Heart right ventricle (tissue), 16 donors: ENCODE data around the gene USP33. TPM values are rescaled to one million over a fixed set of nuclear protein-coding genes. Genes with fewer than 3 reads are reported as not detected.

ENCODE experiments used
- ATAC-seq, 8 donors: fragments of 200-7000 bp; cut with Tn5 transposase; one replicate each; pipeline ENCODE4 v1.9.1; 2020; ENCODE audit warnings: mild to moderate bottlenecking in 8 of 8, moderate library complexity in 8 of 8, moderate number of reproducible peaks in 1 of 8
- DNase-seq, 2 donors: peaks; one replicate each; pipeline ENCODE4 v3.0.0-alpha.2; 2020
- H3K27ac ChIP-seq, 10 donors: fragments of 200-600 bp; sonication (generic) in 2 of 10; one replicate each; pipeline versions ENCODE4 v1.5.0 to v1.8.0; 2020 to 2022; ENCODE audit warnings: mild to moderate bottlenecking in 3 of 10
- H3K27me3 ChIP-seq, 7 donors: fragments of 200-600 bp; one replicate each; pipeline ENCODE4 v1.8.0; 2021 to 2022; ENCODE audit warnings: mild to moderate bottlenecking in 2 of 7
- H3K36me3 ChIP-seq, 9 donors: fragments of 200-600 bp; sonication (generic) in 1 of 9; one replicate each; pipeline versions ENCODE4 v1.5.0 to v1.8.0; 2020 to 2022; ENCODE audit warnings: mild to moderate bottlenecking in 2 of 9
- H3K4me1 ChIP-seq, 9 donors: fragments of 200-600 bp; sonication (generic) in 1 of 9; one replicate each; pipeline versions ENCODE4 v1.5.0 to v1.8.0; 2020 to 2022; ENCODE audit warnings: mild to moderate bottlenecking in 4 of 9
- H3K4me3 ChIP-seq, 10 donors: fragments of 200-600 bp; sonication (generic) in 2 of 10; one replicate each; pipeline versions ENCODE4 v1.5.0 to v1.8.0; 2020 to 2022; ENCODE audit warnings: mild to moderate bottlenecking in 7 of 10, moderate library complexity in 2 of 10
- H3K9me3 ChIP-seq, 11 donors: fragments of 200-600 bp in 10 of 11; sonication (generic) in 2 of 11; one replicate each; pipeline versions ENCODE4 v1.5.0 to v1.8.0; 2013 to 2022; ENCODE audit warnings: mild to moderate bottlenecking in 2 of 11, control low read depth in 1 of 11, moderate library complexity in 1 of 11
- whole genome bisulfite sequencing, 2 donors: extraction: QIAGEN DNeasy Blood & Tissue Kit; methylation state at CpG; one replicate each; pipeline ENCODE4 v1.1.7; 2013; ENCODE audit warnings: inconsistent platforms in 1 of 2; 5-methylcytosine and 5-hydroxymethylcytosine counted together
- intact Hi-C, 10 donors: fragments of 100-400 bp; cut with DNase I; formaldehyde crosslinking; loops; one replicate each; pipeline versions ENCODE4 v1.11.1 to v1.14.2; 2022
- polyA plus RNA-seq, 2 donors: library from polyadenylated mRNA; stranded (reverse); fragments of 200-250 nt; gene quantifications; one replicate each; pipeline ENCODE4 v1.2.3, GENCODE V29; 2013
- total RNA-seq, 10 donors: library from RNA; stranded (reverse); fragmentation: NEBNext Ultra II Directional in 3 of 10; extraction: Animal tissue kit (Norgen Biotek cat#: 25700) in 3 of 10; gene quantifications; one replicate each; pipeline versions ENCODE4 v1.2.1 to v1.2.4, GENCODE V29; 2021 to 2023
- TF ChIP-seq, protein P1 (sequence below), 9 donors: fragments of 200-600 bp; sonication (generic) in 2 of 9; IDR thresholded peaks; one replicate each; pipeline versions ENCODE4 v1.5.0 to v1.8.0; 2021 to 2022; ENCODE audit warnings: antibody characterized with exemption in 9 of 9, mild to moderate bottlenecking in 5 of 9, moderate library complexity in 1 of 9
- donor health status: Arrhythmogenic right ventricular cardiomyopathy.
- donor health status: ischemic (EF 13 %, LVEDD 7.1; RV severe dilation, severe dysfunction).
- donor health status: healthy with polysubstance abuse.
- donor health status: DM: no; HTN: yes; CAD: no.
- donor health status: DM: no; HTN: no; CAD: no.
- donor health status: ischemic (EF 25% LVEDD 6.9; RV normal size, moderate dysfunction).
- donor health status: ischemic (EF 25% LVEDD 5.7; RV mildly dilated, moderate dysfunction).
- donor health status: healthy.
- donor health status: DM: yes; HTN: yes; CAD: no.
- donor health status: Ischemic cardiomyopathy.
- donor health status: ischemic (EF 35%, LVEDD 5.7; RV mildly dilated, moderate dysfunction).
- donor health status: nonischemic (EF 11% LVEDD 7.7; RV severe dilation, severe dysfunction).
- donor health status: DM: yes; HTN: yes; CAD: no.
- donor health status: PGD.
- donor health status: ischemic (EF 29% LVEDD 5.4; RV normal size, mild dysfunction).
- donor health status: nonischemic (EF 23%, LVEDD 6.1; RV moderate dilation, normal function).

USP33 gene
- total and polyA plus RNA-seq, 12 donors, result 15.1 to 34.5 (median 27.7) TPM

GRCh38 chr1:77673716-77674355 is 85.8 kb downstream of the USP33 start:
- Histone ChIP-seq H3K9me3 (no peaks in the 10 kb centered on the region), H3K36me3 (peaks cover 0 to 6% (median 0%) of the 10 kb centered on the region in 9 donors), H3K4me3 (no peak overlapping the region), H3K27me3 (no peaks in the 10 kb centered on the region), H3K4me1 (peaks cover 0 to 81% (median 40%) of the 10 kb centered on the region in 9 donors), H3K27ac (peak overlapping the region in 1 of 10 donors; percentile 21)
- ATAC-seq, result no peak
- TF ChIP-seq, protein P1, sequence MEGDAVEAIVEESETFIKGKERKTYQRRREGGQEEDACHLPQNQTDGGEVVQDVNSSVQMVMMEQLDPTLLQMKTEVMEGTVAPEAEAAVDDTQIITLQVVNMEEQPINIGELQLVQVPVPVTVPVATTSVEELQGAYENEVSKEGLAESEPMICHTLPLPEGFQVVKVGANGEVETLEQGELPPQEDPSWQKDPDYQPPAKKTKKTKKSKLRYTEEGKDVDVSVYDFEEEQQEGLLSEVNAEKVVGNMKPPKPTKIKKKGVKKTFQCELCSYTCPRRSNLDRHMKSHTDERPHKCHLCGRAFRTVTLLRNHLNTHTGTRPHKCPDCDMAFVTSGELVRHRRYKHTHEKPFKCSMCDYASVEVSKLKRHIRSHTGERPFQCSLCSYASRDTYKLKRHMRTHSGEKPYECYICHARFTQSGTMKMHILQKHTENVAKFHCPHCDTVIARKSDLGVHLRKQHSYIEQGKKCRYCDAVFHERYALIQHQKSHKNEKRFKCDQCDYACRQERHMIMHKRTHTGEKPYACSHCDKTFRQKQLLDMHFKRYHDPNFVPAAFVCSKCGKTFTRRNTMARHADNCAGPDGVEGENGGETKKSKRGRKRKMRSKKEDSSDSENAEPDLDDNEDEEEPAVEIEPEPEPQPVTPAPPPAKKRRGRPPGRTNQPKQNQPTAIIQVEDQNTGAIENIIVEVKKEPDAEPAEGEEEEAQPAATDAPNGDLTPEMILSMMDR (IDR thresholded peaks at IDR 0.05), result no peak
- DNase-seq, result no peak
- intact Hi-C loops, result no loop called here
- 78 to 93% methylated on average over 1 of the region's 1 CpG for WGBS, 2 donors

DNA sequence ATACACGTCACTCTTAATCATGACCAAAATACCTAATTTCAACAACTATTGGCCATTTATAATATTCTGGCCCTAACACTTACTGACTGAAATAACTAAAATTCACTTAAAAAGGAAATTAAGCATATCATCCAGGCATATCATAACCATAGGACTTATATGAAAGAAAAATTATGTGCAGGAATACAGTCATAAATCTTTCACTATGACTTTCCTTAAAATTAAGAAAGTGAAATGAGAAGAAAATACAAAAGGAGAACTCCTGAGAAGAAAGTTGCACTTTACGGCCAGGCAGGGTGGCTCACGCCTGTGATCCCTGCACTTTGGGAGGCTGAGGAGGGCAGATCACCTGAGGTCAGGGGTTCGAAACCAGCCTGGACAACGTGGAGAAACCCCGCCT is 86.6 kb downstream of the USP33 start:
- Histone ChIP-seq H3K4me1 (peaks cover 0 to 80% (median 32%) of the 10 kb centered on the region in 9 donors), H3K4me3 (no peak overlapping the region), H3K9me3 (no peaks in the 10 kb centered on the region), H3K27me3 (no peaks in the 10 kb centered on the region), H3K36me3 (peaks cover 0 to 6% (median 0%) of the 10 kb centered on the region in 9 donors), H3K27ac (peak overlapping the region in 1 of 10 donors; percentile 21)
- ATAC-seq (no peak), DNase-seq (no peak)
- intact Hi-C loops, result no loop called here
- 91 to 95% methylated on average over 6 of the region's 6 CpGs for WGBS, 2 donors
- TF ChIP-seq, protein P1 (IDR thresholded peaks at IDR 0.05), result no peak

DNA sequence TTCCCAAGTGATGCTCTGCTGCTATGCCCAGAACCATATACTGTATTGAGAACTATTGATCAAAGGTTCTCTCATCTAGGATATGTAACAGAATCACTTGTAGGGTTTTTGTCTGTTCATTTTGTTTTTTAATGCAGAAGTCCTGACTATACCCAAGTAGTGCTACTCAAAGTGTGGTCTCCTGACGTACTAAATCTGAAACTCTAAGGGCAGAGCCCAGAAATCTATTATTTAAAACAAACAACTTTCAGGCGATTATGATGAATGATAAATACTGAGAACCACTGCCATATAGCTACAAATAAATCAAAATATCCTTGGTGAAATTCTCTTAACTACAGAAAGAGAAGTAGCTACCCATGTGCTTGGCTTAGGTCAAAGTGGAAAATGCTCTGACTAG is 87.3 kb downstream of the USP33 start:
- TF ChIP-seq, protein P1 (IDR thresholded peaks at IDR 0.05), result no peak
- H3K9me3 ChIP-seq, result no peaks in the 10 kb centered on the region
- H3K4me1 ChIP-seq, result peaks cover 0 to 77% (median 27%) of the 10 kb centered on the region in 9 donors
- no peak overlapping the region for H3K4me3 ChIP-seq
- intact Hi-C loops, result no loop called here
- peaks cover 0 to 6% (median 0%) of the 10 kb centered on the region in 9 donors for H3K36me3 ChIP-seq
- H3K27me3 ChIP-seq, result no peaks in the 10 kb centered on the region
- 92 to 98% methylated on average over 2 of the region's 2 CpGs for WGBS, 2 donors
- no peak overlapping the region for H3K27ac ChIP-seq
- ATAC-seq (no peak), DNase-seq (no peak)

DNA sequence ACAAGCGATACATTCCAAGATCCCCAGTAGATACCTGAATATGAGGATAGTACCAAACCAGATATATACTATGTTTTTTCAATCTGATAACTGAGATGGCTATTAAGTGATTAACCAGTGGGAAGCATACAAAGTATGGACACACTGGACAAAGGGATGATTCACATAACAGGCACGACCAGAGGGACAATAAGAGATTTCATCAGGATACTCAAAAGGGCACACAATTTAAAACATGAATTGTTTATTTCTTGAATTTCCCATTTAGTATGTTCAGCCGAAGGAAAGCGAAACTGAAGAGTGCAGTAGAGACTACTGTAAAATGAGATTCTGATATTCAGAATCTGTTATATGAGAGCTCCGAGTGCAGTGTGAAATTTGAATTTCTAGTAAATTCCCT is 87.8 kb downstream of the USP33 start:
- peaks cover 0 to 75% (median 27%) of the 10 kb centered on the region in 9 donors for H3K4me1 ChIP-seq
- ATAC-seq, result no peak

More for the DNA sequence above, 87.8 kb downstream of the USP33 start:
- Histone ChIP-seq H3K27me3 (no peaks in the 10 kb centered on the region), H3K27ac (no peak overlapping the region), H3K9me3 (no peaks in the 10 kb centered on the region), H3K36me3 (peaks cover 0 to 6% (median 0%) of the 10 kb centered on the region in 9 donors), H3K4me3 (no peak overlapping the region)
- no peak for DNase-seq
- 83% methylated on average over 5 of the region's 5 CpGs for WGBS, 2 donors
- TF ChIP-seq, protein P1 (IDR thresholded peaks at IDR 0.05), result no peak
- intact Hi-C loops, result no loop called here
